ENCODE measurements around the gene EHD1. TPM values are rescaled to one million over a fixed set of nuclear protein-coding genes. Genes with fewer than 3 reads are reported as not detected.
"Not testable (repeated sequence)": the region's sequence is repeated elsewhere in the genome, so short reads cannot be mapped to it uniquely, and the experiment has no call there.

The EHD1 gene
- total RNA-seq, 1 experiment from 2014 or later: 340 TPM

DNA sequence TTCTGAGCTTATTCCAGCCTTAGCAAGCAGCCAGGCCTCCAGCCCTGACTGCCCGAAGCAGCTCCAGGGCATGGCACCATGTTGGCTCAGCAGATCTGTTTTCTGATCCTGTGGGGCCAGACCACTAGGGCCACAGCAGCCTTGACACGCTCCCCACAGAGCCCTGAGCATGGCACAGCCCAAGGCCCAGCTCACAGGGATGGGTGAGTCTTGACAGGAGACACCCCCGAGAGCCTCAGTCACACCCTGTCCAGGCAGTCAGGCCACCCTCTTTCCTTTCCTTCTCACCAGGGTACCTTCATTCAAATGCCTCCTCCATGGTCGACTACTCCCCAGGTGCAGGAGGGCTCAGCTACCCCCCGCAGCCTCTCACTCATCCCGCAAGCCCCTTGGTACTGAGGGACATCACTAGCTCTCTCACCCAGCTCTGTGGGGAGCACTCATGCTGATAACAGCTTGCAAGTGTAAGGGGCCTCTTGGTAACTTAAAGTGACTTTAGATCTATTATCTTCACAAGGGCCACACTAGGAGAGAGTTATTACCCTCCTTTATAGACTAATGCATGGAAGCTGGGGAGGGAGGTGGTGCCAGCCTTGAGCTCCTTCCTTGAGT, 30.1 kb downstream of the EHD1 start:
- intact Hi-C loops (cut with micrococcal nuclease): loop anchor here (5.0 kb wide), 1 partner anchor 159 kb away; no protein-coding TSS in a partner anchor
- H3K4me3 ChIP-seq (ENCODE audit: low read length): no peak overlapping the region
- peaks cover 16% of the 10 kb centered on the region for H3K79me2 ChIP-seq (ENCODE audit: low read length)
- ChIA-PET POLR2A (ENCODE audit: unreplicated experiment) (interaction anchor here (0.5 kb wide), 1 partner anchor 19 kb away, joined by 7 read pairs; no protein-coding TSS in a partner anchor), CTCF (interaction anchor here (0.6 to 3.6 kb wide), 11 partner anchors 10 to 174 kb away, joined by 3 to 20 read pairs (median 4); partner anchors contain the start of genes ARL2, BATF2 and EHD1)
- no TSS peak for BruUV-seq (replicated peaks)
- 0 out of 2 replicates have a peak overlapping the region, but pooled peaks have one; percentile 1 for H3K27ac ChIP-seq (ENCODE audit: low read length)
- H3K9ac ChIP-seq (ENCODE audit: low read length): no peak overlapping the region
- TF ChIP-seq EZH2 (IDR thresholded peaks at IDR 0.05; ENCODE audit: low read length, unreplicated experiment) (no peak), EZH2phosphoT487 (IDR thresholded peaks at IDR 0.05; ENCODE audit: borderline replicate concordance, low read length) (no peak)
- TF ChIP-seq, protein P1, sequence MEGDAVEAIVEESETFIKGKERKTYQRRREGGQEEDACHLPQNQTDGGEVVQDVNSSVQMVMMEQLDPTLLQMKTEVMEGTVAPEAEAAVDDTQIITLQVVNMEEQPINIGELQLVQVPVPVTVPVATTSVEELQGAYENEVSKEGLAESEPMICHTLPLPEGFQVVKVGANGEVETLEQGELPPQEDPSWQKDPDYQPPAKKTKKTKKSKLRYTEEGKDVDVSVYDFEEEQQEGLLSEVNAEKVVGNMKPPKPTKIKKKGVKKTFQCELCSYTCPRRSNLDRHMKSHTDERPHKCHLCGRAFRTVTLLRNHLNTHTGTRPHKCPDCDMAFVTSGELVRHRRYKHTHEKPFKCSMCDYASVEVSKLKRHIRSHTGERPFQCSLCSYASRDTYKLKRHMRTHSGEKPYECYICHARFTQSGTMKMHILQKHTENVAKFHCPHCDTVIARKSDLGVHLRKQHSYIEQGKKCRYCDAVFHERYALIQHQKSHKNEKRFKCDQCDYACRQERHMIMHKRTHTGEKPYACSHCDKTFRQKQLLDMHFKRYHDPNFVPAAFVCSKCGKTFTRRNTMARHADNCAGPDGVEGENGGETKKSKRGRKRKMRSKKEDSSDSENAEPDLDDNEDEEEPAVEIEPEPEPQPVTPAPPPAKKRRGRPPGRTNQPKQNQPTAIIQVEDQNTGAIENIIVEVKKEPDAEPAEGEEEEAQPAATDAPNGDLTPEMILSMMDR (conservative IDR thresholded peaks at IDR 0.05; ENCODE audit: low read depth, low read length): no peak
- peaks cover 10% of the 10 kb centered on the region for H3K36me3 ChIP-seq (ENCODE audit: low read depth, low read length)
- no peak overlapping the region for H2AFZ ChIP-seq (ENCODE audit: low read length)
- H3K4me2 ChIP-seq (ENCODE audit: low read length): no peak overlapping the region
- peaks cover 29% of the 10 kb centered on the region for H3K4me1 ChIP-seq (ENCODE audit: insufficient read depth, low read length)
- H3K27me3 ChIP-seq (ENCODE audit: low read length): no peaks in the 10 kb centered on the region
- DNase-seq: no peak
- H3K9me3 ChIP-seq (ENCODE audit: low read length): no peaks in the 10 kb centered on the region
- H3K9me2 ChIP-seq (replicated peaks; ENCODE audit: low read length): no peaks in the 10 kb centered on the region
- no peak for ATAC-seq
- H4K20me1 ChIP-seq (ENCODE audit: low read length): no peaks in the 10 kb centered on the region
- no peaks in the 10 kb centered on the region for H3F3A ChIP-seq (ENCODE audit: low read length, unreplicated experiment)

DNA sequence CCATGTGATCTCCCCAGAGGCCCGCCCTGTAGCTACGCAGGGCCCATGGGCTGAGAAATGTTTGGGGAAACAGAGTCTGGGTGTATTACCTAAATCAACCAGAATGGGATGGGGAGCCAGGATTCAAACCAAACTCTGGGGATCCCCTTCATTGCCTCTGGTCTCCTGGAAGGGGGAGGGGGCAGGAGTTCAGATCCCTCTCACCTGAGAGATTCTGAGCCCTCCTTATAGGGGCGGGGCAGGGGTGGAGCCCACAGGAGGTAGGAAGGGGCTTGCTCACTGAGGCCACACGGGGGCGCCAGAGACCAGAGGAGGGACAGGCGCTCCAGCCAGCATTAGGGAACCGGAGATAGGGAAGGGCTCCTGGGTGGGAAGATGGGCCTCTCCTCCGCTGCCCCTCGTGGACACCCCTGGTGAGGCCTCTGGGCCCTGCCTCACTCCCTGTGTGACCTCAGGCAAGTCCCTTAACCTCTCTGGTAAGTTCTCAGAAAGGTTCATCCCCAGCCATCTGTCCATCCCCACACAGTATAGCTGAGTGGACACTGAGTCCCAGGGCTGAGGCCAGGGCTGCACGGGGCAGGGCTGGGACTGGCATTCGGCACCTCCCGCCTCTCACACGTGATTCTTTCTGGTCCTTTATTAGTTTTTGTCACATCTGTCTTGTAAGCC, 31.3 kb downstream of the EHD1 start:
- Histone ChIP-seq H3K79me2 (ENCODE audit: low read length) (peaks cover 21% of the 10 kb centered on the region), H3K4me2 (ENCODE audit: low read length) (no peak overlapping the region), H3K4me1 (ENCODE audit: insufficient read depth, low read length) (peaks cover 38% of the 10 kb centered on the region), H3K9ac (ENCODE audit: low read length) (no peak overlapping the region), H3K9me3 (ENCODE audit: low read length) (no peaks in the 10 kb centered on the region), H3K4me3 (ENCODE audit: low read length) (no peak overlapping the region), H3F3A (ENCODE audit: low read length, unreplicated experiment) (no peaks in the 10 kb centered on the region), H2AFZ (ENCODE audit: low read length) (no peak overlapping the region), H3K27me3 (ENCODE audit: low read length) (no peaks in the 10 kb centered on the region), H3K36me3 (ENCODE audit: low read depth, low read length) (no peaks in the 10 kb centered on the region), H3K9me2 (replicated peaks; ENCODE audit: low read length) (no peaks in the 10 kb centered on the region), H3K27ac (ENCODE audit: low read length) (no peak overlapping the region), H4K20me1 (ENCODE audit: low read length) (no peaks in the 10 kb centered on the region)
- ATAC-seq: peak; percentile 59
- BruUV-seq (replicated peaks): no TSS peak
- intact Hi-C loops (cut with micrococcal nuclease): loop anchor here (1.0 to 5.0 kb wide), 4 partner anchors 32 to 160 kb away; partner anchors contain the start of genes EHD1 and MAP4K2
- ChIA-PET POLR2A (ENCODE audit: unreplicated experiment) (no interaction called here), CTCF (interaction anchor here (0.7 to 3.6 kb wide), 4 partner anchors 22 to 52 kb away, joined by 4 to 20 read pairs (median 11); no protein-coding TSS in a partner anchor)
- TF ChIP-seq, protein P1 (conservative IDR thresholded peaks at IDR 0.05; ENCODE audit: low read depth, low read length): peak; percentile 96
- no peak for TF ChIP-seq EZH2 (IDR thresholded peaks at IDR 0.05; ENCODE audit: low read length, unreplicated experiment)
- peak; percentile 99 for DNase-seq

DNA sequence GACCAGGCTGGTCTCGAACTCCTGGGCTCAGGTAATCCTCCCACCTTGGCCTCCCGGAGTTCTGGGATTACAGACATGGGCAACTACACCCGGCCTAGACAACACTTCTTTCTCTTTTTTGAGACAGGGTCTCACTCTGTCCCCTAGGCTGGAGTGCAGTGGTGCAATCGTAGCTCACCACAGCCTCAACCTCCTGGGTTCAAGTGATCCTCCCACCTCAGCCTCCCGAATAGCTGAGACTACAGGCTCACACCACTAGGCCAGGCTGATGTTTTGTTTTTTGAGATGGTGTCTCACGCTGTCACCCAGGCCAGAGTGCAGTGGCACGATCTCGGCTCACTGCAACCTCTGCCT, 32.7 kb downstream of the EHD1 start:
- H3K27me3 ChIP-seq (ENCODE audit: low read length); H3K9me3 ChIP-seq (ENCODE audit: low read length); H3K27ac ChIP-seq (ENCODE audit: low read length); H3K36me3 ChIP-seq (ENCODE audit: low read depth, low read length); H4K20me1 ChIP-seq (ENCODE audit: low read length); BruUV-seq (replicated peaks); DNase-seq; H3K4me3 ChIP-seq (ENCODE audit: low read length); ATAC-seq; H3F3A ChIP-seq (ENCODE audit: low read length, unreplicated experiment); H3K9ac ChIP-seq (ENCODE audit: low read length); POLR2A ChIA-PET (ENCODE audit: unreplicated experiment); H3K4me2 ChIP-seq (ENCODE audit: low read length); H3K9me2 ChIP-seq (replicated peaks; ENCODE audit: low read length); H2AFZ ChIP-seq (ENCODE audit: low read length): not testable (repeated sequence)
- Histone ChIP-seq H3K4me1 (ENCODE audit: insufficient read depth, low read length) (peaks cover 43% of the 10 kb centered on the region), H3K79me2 (ENCODE audit: low read length) (peaks cover 28% of the 10 kb centered on the region)
- intact Hi-C loops (cut with micrococcal nuclease): loop anchor here (2.0 to 5.0 kb wide), 3 partner anchors 33 to 162 kb away; partner anchors contain the start of genes EHD1 and MAP4K2
- CTCF ChIA-PET: interaction anchor here (0.6 to 3.6 kb wide), 3 partner anchors 24 to 152 kb away, joined by 3 to 17 read pairs (median 3); no protein-coding TSS in a partner anchor
